GM12892 (cell line): ENCODE data around the gene KCNG2.

Experiments
- POLR2A ChIP-seq: IDR thresholded peaks from 2 replicates; pipeline ENCODE4 v1.6.1; 2011; ENCODE audit warnings: low read depth, low read length, control low read depth
- POLR2AphosphoS5 ChIP-seq: IDR thresholded peaks from 2 replicates; pipeline ENCODE4 v1.6.1; 2011; ENCODE audit warnings: low read depth, low read length, control low read depth
- TAF1 ChIP-seq: IDR thresholded peaks from 2 replicates; pipeline ENCODE4 v1.6.1; 2011; ENCODE audit warnings: low read depth, mild to moderate bottlenecking, control low read depth, low read length, borderline replicate concordance

DNA sequence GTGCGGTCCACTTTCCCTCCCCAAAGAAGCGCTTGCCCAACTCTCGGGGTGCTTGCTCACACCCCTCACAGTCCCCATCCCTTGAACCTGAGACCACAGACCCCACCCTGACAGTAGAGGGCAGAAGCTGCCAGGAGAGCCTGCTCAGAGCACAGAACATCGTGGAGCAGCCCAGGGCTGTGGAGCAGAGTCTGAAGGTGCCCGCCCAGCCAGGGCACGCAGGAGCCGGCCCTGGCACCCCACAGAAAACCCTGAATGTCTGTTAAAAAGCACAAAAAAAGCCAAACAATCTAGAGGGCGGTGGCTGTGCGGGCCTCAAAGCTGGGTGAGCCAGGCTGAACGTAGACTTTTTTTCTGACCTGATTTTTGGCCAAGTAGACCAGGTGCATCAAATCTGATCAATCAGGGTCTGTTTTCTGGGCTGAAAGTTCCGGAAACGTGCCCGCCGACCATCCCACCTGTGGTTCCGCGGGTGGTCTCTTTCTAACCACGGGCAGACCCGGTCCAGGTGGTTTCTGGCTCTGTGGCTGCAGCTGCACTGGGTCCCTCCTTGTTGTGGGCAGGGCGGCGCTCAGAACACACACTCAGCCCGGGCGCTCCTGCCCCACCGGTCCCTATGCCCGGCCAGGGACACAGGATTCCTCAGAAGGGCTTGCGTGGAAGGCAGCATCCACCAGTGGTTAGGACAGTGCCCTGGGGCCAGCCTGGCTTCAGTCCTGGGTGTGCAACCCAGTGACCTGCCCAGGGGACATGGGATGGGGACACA lies 87.4 kb downstream of the KCNG2 start:
- TF ChIP-seq POLR2AphosphoS5 = no peak
- TF ChIP-seq POLR2A = no peak
- no peak for TF ChIP-seq TAF1
